ENCODE data around the gene ACP2. TPM values are rescaled to one million over a fixed set of nuclear protein-coding genes. Genes with fewer than 3 reads are reported as not detected.
A peak's percentile ranks its signal among the peaks of the same experiment; 100 is the strongest.
"Not testable (repeated sequence)": the region's sequence is repeated elsewhere in the genome, so short reads cannot be mapped to it uniquely, and the experiment has no call there.

ACP2 gene
- polyA plus RNA-seq, 2 of the 4 experiments (the other 2 are of a cell fraction) = 13.6 to 19.7 TPM

- not testable (repeated sequence) for ATAC-seq; H3K9me3 ChIP-seq; DNase-seq (ENCODE audit: low read depth in 1 of 2, low spot score in 1 of 2); H3K4me3 ChIP-seq; H3K4me2 ChIP-seq; FAIRE-seq; H3K27ac ChIP-seq; H3K4me1 ChIP-seq
- POLR2A ChIA-PET = interaction anchor here (0.8 kb wide), 1 partner anchor 26 kb away, joined by 4 read pairs; no protein-coding TSS in a partner anchor
- WGBS (ENCODE audit: missing lambda C conversion rate) = 94% methylated on average over 13 of the region's 13 CpGs
- CTCF ChIA-PET = interaction anchor here (0.5 to 2.4 kb wide), 8 partner anchors 8 to 297 kb away, joined by 3 to 8 read pairs (median 4); partner anchors contain the start of gene NR1H3
Observed at GRCh38 chr11:47208008-47208552, 40.5 kb downstream of the ACP2 start.

DNA sequence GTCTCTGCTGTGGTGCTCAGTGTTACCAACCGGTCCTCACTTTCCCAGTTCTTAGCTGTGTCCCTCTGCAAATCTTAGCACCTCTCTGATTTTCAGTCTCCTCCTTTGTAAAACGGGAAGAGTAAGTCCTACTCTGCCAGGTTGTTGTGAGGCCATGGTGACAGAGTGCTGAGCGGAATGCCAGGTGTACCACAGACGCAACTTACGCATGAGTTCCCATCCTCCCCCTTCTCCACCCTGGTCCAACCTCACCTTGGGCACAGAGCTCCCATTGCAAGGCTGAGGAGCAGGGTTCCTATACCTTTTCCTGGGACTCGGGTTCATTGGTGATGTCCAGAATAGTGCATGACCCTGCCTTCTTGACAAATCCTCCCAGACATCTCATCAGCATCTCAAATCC lies 41.2 kb downstream of the ACP2 start:
- H3K27ac ChIP-seq = no peak overlapping the region
- ATAC-seq (no peak), FAIRE-seq (no peak), DNase-seq (ENCODE audit: low read depth in 1 of 2, low spot score in 1 of 2) (no peak)
- POLR2A ChIA-PET = interaction anchor here (0.8 kb wide), 1 partner anchor 26 kb away, joined by 4 read pairs; no protein-coding TSS in a partner anchor
- H3K4me2 ChIP-seq = no peak overlapping the region
- H3K9me3 ChIP-seq = no peaks in the 10 kb centered on the region
- TF ChIP-seq MYC (IDR thresholded peaks at IDR 0.05; ENCODE audit: borderline replicate concordance, low read length) (no peak), ZNF302 (CRISPR knock-in tag; IDR thresholded peaks at IDR 0.05) (no peak), SREBF2 (IDR thresholded peaks at IDR 0.05) (no peak), FOSB (CRISPR knock-in tag; IDR thresholded peaks at IDR 0.05) (no peak), PHF8 (IDR thresholded peaks at IDR 0.05; ENCODE audit: borderline replicate concordance, low read depth) (no peak), TFCP2L1 (CRISPR knock-in tag; IDR thresholded peaks at IDR 0.05) (no peak), CEBPB (IDR thresholded peaks at IDR 0.05) (no peak), ZC3H11A (IDR thresholded peaks at IDR 0.05) (no peak), HOXB13 (CRISPR knock-in tag; IDR thresholded peaks at IDR 0.05; ENCODE audit: low read depth) (no peak), NFE2L2 (conservative IDR thresholded peaks at IDR 0.05; ENCODE audit: low read length) (no peak), RCOR1 (IDR thresholded peaks at IDR 0.05; ENCODE audit: low read depth, low read length) (no peak), POLR2AphosphoS2 (conservative IDR thresholded peaks at IDR 0.05; ENCODE audit: low read length) (no peak), KDM5A (IDR thresholded peaks at IDR 0.05) (no peak), CBX8 (IDR thresholded peaks at IDR 0.05) (no peak), CBX2 (IDR thresholded peaks at IDR 0.05; ENCODE audit: borderline replicate concordance, low read depth) (no peak), CHD4 (IDR thresholded peaks at IDR 0.05; ENCODE audit: borderline replicate concordance) (no peak)
- 82% methylated on average over 6 of the region's 6 CpGs for WGBS (ENCODE audit: missing lambda C conversion rate)
- peaks cover 10% of the 10 kb centered on the region for H3K4me1 ChIP-seq
- CTCF ChIA-PET = interaction anchor here (0.5 to 2.4 kb wide), 11 partner anchors 9 to 298 kb away, joined by 3 to 8 read pairs (median 4); partner anchors contain the start of gene NR1H3
- H3K4me3 ChIP-seq = no peak overlapping the region

GRCh38 chr11:47206577-47206976 lies 42.0 kb downstream of the ACP2 start:
- not testable (repeated sequence) for H3K9me3 ChIP-seq; ATAC-seq; H3K27ac ChIP-seq; H3K4me3 ChIP-seq; H3K4me1 ChIP-seq; FAIRE-seq; DNase-seq (ENCODE audit: low read depth in 1 of 2, low spot score in 1 of 2); H3K4me2 ChIP-seq
- ChIA-PET POLR2A (interaction anchor here (1.4 kb wide), 1 partner anchor 8 kb away, joined by 11 read pairs; the partner anchor contains the start of gene DDB2), CTCF (interaction anchor here (0.9 to 2.4 kb wide), 5 partner anchors 17 to 53 kb away, joined by 4 to 8 read pairs (median 4); no protein-coding TSS in a partner anchor)
- WGBS (ENCODE audit: missing lambda C conversion rate) = 85% methylated on average over 5 of the region's 5 CpGs

GRCh38 chr11:47204637-47204989 lies 44.0 kb downstream of the ACP2 start:
- ChIA-PET CTCF (interaction anchor here (0.7 to 1.4 kb wide), 4 partner anchors 9 to 31 kb away, joined by 3 to 6 read pairs (median 4); no protein-coding TSS in a partner anchor), POLR2A (interaction anchor here (0.9 to 1.9 kb wide), 4 partner anchors 10 to 27 kb away, joined by 4 to 13 read pairs (median 6); partner anchors contain the start of gene DDB2)
- peaks cover 10% of the 10 kb centered on the region for H3K4me1 ChIP-seq
- peak overlapping the region; percentile 18 for H3K4me2 ChIP-seq
- no peaks in the 10 kb centered on the region for H3K9me3 ChIP-seq
- FAIRE-seq (no peak), ATAC-seq (peak; percentile 83 to 85), DNase-seq (ENCODE audit: low read depth in 1 of 2, low spot score in 1 of 2) (peak; percentile 28 to 46)
- peak overlapping the region in 1 of 2 experiments; percentile 49; a peak in 2 of 6 replicates for H3K27ac ChIP-seq
- TF ChIP-seq HOXB5 (CRISPR knock-in tag; IDR thresholded peaks at IDR 0.05) (no peak), FOSL2 (IDR thresholded peaks at IDR 0.05) (no peak), FOSL2 (CRISPR knock-in tag; IDR thresholded peaks at IDR 0.05) (peak; percentile 56), ZC3H11A (IDR thresholded peaks at IDR 0.05) (no peak)
- WGBS (ENCODE audit: missing lambda C conversion rate) = 76% methylated on average over 2 of the region's 2 CpGs
- no peak overlapping the region for H3K4me3 ChIP-seq

Measured in A549 (cell line).